GM12874 (cell line): ENCODE data around the gene MLLT3.
A peak's percentile ranks its signal among the peaks of the same experiment; 100 is the strongest.

Source experiments
- CTCF ChIP-seq: IDR thresholded peaks from 2 replicates; pipeline ENCODE4 v1.5.1; 2011; ENCODE audit warnings: low read depth, mild to moderate bottlenecking, control low read depth, low read length, moderate library complexity; ENCODE audit not compliant: insufficient read depth

The MLLT3 gene

DNA sequence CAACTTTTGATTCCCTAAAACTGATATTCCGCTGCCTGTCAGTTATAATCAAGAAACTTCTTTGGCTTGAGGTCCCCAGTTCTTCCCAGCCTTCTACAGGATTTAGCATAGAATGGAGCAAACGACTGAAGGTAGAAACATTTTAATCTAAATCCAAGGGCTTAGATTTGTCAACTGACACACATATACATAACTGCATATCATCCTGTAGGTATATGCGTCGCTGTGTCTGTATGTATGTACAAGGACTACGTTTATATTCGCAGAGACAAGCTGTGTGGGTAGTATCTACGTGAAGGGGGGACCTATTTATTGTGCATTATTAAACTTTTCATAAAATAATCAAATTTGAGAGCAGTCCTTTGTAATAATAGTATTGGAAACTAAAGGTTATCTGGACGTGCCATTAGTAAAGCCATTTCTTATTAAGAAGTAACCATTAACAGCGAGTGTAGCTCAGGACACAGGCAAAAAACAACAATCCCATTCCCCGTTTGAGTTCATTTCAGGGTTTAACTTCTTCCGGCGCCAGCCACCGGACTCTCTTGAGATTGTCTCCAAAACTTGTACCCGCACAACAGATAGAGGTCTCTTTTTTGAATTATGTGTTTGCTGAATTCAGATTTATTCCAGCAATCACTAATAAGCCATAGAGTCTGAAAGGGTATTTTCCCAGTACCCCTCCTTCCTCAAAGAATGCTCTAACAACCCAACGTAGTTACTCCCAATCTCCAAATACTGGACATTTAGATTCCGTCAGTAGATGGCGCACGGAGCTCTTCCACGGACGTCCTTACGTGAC lies 2.1 kb upstream of the MLLT3 start:
- TF ChIP-seq CTCF = peak; percentile 51; the same call in 1 of the 2 replicates

DNA sequence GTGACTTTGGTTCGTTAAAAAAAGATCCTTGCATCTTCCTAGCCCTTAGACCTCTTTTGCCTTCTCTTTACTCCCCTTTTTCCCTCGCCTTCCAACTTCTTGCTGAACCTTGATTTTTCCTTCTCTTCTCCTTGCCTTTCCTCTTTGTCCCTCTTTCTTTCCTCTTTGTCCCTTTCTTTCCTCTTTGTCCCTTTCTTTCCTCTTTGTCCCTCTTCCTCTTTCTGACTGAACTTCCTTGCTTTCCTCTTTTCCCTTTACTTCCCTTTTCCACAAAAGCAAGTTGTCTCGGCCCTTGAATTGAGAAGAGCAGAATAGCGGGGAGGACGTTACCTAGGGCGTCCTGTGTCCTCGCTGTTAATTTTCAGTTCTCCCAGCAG lies 1.4 kb upstream of the MLLT3 start:
- no peak for TF ChIP-seq CTCF

GRCh38 chr9:20623021-20623747 lies 885 bp upstream of the MLLT3 start:
- no peak for TF ChIP-seq CTCF

GRCh38 chr9:20621471-20622329 lies 599 bp downstream of the MLLT3 start:
- no peak for TF ChIP-seq CTCF

DNA sequence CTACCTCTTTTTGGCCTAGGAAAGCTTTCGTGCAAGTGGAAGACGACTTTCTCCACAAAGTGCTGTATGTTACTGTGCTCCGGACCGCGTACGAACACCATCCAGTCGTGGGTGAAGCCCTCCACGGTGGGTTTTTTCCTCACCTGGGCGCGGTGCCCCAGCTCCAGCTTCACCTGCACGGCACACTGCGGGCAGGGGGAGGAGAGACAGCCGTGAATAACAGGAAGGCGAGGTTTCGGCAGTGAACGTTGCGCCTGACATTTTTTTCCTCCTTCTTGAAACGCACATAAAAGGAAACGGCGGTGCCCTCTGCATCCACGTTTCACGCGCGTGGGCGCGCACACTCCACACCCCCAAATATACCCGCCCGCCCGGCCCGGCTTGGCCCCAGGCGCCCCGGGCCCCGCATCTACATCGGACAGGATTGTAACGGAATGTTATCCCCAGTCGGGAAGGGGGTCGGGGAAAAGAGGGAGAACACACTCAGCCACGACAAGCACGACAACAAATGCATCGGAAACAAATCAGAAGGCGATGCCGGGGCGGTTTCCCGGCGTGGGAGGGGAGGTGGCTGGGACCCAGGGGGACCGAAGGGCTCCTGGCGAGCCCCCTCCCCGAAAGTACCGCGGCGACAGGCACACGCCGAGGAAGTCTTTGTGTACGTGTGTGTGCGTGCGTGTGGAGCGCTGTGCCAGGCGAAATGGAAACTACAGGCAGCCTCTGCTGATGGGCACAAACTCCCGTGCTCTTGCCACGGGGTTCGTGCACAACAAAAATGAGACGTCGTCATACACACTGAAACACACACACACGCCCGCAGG lies 1.4 kb downstream of the MLLT3 start:
- TF ChIP-seq CTCF = no peak

DNA sequence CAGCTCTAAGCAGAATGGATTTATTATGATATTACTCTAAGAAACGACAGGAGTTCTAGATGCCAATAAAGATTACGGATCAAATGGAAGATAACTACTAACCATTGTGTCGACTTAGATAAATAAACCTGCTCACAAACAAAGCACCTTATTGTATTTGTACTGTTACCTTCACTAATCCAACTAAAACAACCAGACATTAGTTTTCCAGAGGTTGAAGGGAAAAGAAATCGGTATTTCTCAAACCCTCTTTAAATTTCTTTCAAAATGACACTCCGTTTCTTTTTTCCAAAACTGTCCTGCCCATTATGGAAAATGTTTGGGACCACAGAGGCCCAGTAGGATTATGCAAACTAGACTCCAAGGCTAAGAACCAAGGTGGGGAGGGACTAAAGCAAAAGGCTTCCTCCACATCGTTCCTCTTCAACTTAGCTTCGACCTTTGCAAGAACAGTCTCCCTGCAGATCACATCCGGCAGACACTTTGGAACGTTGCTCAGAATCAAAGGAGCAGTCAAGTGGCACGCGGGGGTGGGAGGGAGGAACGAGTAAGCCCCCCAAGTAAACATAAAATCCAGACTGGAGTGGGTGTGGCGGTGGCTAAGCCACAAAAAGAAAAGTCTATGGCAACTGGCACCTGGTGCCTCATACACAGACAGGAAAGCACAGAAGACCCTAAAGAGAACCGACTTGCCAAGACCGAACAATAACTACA lies 2.7 kb downstream of the MLLT3 start:
- TF ChIP-seq CTCF = no peak
